H1 (cell line): Measurements from ENCODE around the gene SLC38A2. TPM values are rescaled to one million over a fixed set of nuclear protein-coding genes. Genes with fewer than 3 reads are reported as not detected.

Source experiments
- CBX8 ChIP-seq: fragments of 300-800, 300-1000 bp; sonication (generic); IDR thresholded peaks from 2 replicates; pipeline ENCODE4 v1.7.1; 2016; ENCODE audit warnings: low read depth, low read length, borderline replicate concordance
- GABPA ChIP-seq: IDR thresholded peaks from 2 replicates; pipeline ENCODE4 v1.6.1; 2011; ENCODE audit warnings: mild to moderate bottlenecking, low read length, moderate library complexity, borderline replicate concordance; ENCODE audit not compliant: insufficient read depth
- NANOG ChIP-seq: IDR thresholded peaks from 2 replicates; pipeline ENCODE4 v1.6.1; 2011; ENCODE audit warnings: low read length, low read depth, mild to moderate bottlenecking, inconsistent platforms; ENCODE audit not compliant: insufficient read depth, poor library complexity, severe bottlenecking
- POLR2A ChIP-seq, 2 experiments: IDR thresholded peaks; 1 replicate in 1 of 2; 2 replicates in 1 of 2; pipeline ENCODE4 v1.6.1; 2011; ENCODE audit warnings: low read depth in 2 of 2, low read length in 2 of 2, mild to moderate bottlenecking in 2 of 2; ENCODE audit errors: control extremely low read depth in 1 of 2
- RAD21 ChIP-seq, 2 experiments: IDR thresholded peaks in 1 of 2; conservative IDR thresholded peaks in 1 of 2; 2 replicates each; pipeline ENCODE4 v1.6.1; 2011; ENCODE audit warnings: low read depth in 2 of 2, low read length in 2 of 2, improper control_type of control experiment in 1 of 2, inconsistent platforms in 1 of 2, mild to moderate bottlenecking in 1 of 2, moderate library complexity in 1 of 2
- RBBP5 ChIP-seq: IDR thresholded peaks from 2 replicates; pipeline ENCODE4 v1.7.1; 2012; ENCODE audit warnings: low read depth, mild to moderate bottlenecking, inconsistent platforms, low read length, moderate library complexity, borderline replicate concordance
- RFX5 ChIP-seq: IDR thresholded peaks from 2 replicates; pipeline ENCODE4 v1.6.1; 2011; ENCODE audit warnings: low read depth, low read length, improper control_type of control experiment, borderline replicate concordance
- SIN3A ChIP-seq, 2 experiments: IDR thresholded peaks in 1 of 2; conservative IDR thresholded peaks in 1 of 2; 2 replicates each; pipeline ENCODE4 v1.6.1; 2011 to 2012; ENCODE audit warnings: low read length in 2 of 2, improper control_type of control experiment in 1 of 2, low read depth in 1 of 2, mild to moderate bottlenecking in 1 of 2
- SP1 ChIP-seq: IDR thresholded peaks from 2 replicates; pipeline ENCODE4 v1.6.1; 2011; ENCODE audit warnings: low read depth, low read length
- SP2 ChIP-seq: IDR thresholded peaks from 2 replicates; pipeline ENCODE4 v1.6.1; 2012; ENCODE audit warnings: mild to moderate bottlenecking, low read length, inconsistent platforms
- TAF1 ChIP-seq: IDR thresholded peaks from 2 replicates; pipeline ENCODE4 v1.6.1; 2011; ENCODE audit warnings: mild to moderate bottlenecking, low read depth, low read length
- TAF7 ChIP-seq: optimal IDR thresholded peaks from 2 replicates; pipeline ENCODE3; 2011; ENCODE audit warnings: low read depth, mild to moderate bottlenecking, inconsistent platforms, low read length, moderate library complexity, borderline replicate concordance
- polyA plus RNA-seq, 7 experiments: library from polyadenylated mRNA; depleted of rRNA in 3 of 7; stranded (reverse) in 5 of 7; unstranded in 2 of 7; fragments of >200 nt in 5 of 7; fragments of 200-250 nt in 2 of 7; gene quantifications; 1 replicate in 5 of 7; 2 replicates in 1 of 7; 4 replicates in 1 of 7; pipeline versions ENCODE4 v1.2.1 to v1.2.3, GENCODE V29; 2011 to 2013; ENCODE audit warnings: missing spikeins in 2 of 7, mixed read lengths in 2 of 7
- total RNA-seq: library from RNA; stranded (reverse); fragmentation: NEBNext Ultra II Directional; extraction: Animal tissue kit (Norgen Biotek cat#: 25700); gene quantifications from 2 replicates; pipeline ENCODE4 v1.2.1, GENCODE V29; 2021
- TF ChIP-seq, protein P1 (sequence below): IDR thresholded peaks from 2 replicates; pipeline ENCODE4 v1.6.1; 2012; ENCODE audit warnings: inconsistent platforms
- TF ChIP-seq, protein P2 (sequence below): IDR thresholded peaks from 2 replicates; pipeline ENCODE4 v1.6.1; 2012; ENCODE audit warnings: inconsistent platforms

Gene SLC38A2
- total and polyA plus RNA-seq, 2 of the 8 experiments (the other 6 are each of a cell fraction or from before 2014, with no cell fraction given), result 163 to 684 TPM

DNA sequence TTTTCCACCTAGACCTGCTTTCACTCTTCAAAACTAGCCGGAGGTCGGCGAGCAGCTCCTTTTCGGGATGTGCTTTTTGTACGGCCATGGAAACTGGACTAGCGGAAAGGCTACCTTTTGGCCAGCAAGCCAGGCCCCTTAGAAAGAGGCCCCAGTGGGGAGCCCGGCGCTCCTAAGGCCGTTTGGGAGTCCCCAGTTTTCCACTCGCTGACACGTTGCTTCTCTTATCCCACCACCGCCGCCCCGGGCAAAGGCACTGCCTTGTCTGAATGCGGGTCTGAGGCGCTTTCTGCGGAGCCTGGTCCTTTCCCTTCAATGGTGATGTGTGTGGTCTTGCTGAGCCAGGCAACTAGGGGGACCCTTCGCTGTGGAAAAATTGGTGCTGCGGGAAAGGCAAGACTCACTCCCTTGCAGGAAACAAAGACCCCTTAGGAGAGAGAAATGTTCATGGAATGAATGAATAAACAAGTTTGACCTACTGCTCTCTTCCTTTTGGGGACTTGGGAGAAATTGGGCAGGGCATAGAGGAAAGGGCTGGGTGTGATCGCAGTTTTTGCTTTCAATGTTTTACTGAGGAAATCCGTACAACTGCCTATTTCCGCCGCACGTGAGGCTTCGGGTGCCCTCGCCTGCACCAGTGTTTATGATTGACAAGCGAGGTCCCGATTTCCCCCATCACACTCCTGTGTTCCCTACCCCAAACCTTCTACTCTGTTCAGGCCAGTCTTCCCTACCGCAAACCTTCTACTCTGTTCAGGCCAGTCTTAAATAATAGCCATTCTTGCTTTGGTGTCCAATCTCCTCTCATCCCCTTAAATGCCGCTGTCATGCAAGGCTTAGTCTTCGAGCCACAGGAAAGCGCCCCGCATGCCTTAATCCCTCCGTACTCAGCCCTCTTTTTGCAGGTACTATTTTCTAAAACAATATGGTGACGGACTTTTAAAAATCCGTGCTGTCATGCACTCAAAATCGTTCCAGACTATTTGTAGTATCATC is 1.0 kb upstream of the SLC38A2 start (continued):
- TF ChIP-seq RBBP5 (peak; percentile 59), SP1 (no peak), TAF7 (peak; percentile 38), GABPA (no peak), NANOG (no peak), TAF1 (peak; percentile 63; the same call in 1 of the 2 replicates), SP2 (no peak), CBX8 (no peak), RFX5 (no peak), SIN3A (conservative IDR thresholded peaks at IDR 0.05 in 1 of 2, IDR thresholded peaks at IDR 0.05 in 1 of 2; ENCODE audit: low read depth in 1 of 2, low read length in 2 of 2) (peak in 1 of 2 experiments; percentile 27; a peak in 1 of 4 replicates), POLR2A (IDR thresholded peaks at IDR 0.05; ENCODE audit: control extremely low read depth in 1 of 2, low read depth in 2 of 2, low read length in 2 of 2) (peak in 1 of 2 experiments; percentile 59; a peak in 1 of 3 replicates), RAD21 (IDR thresholded peaks at IDR 0.05 in 1 of 2, conservative IDR thresholded peaks at IDR 0.05 in 1 of 2; ENCODE audit: low read depth in 2 of 2, low read length in 2 of 2) (peak; percentile 40 to 60)
- TF ChIP-seq, protein P1, sequence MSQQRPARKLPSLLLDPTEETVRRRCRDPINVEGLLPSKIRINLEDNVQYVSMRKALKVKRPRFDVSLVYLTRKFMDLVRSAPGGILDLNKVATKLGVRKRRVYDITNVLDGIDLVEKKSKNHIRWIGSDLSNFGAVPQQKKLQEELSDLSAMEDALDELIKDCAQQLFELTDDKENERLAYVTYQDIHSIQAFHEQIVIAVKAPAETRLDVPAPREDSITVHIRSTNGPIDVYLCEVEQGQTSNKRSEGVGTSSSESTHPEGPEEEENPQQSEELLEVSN, result peak; percentile 50; the same call in 1 of the 2 replicates
- TF ChIP-seq, protein P2, sequence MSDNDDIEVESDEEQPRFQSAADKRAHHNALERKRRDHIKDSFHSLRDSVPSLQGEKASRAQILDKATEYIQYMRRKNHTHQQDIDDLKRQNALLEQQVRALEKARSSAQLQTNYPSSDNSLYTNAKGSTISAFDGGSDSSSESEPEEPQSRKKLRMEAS, result 0 out of 2 replicates have a peak, but pooled peaks have one; percentile 9
